Measurements from ENCODE around the gene PAPSS1. TPM values are rescaled to one million over a fixed set of nuclear protein-coding genes. Genes with fewer than 3 reads are reported as not detected.

The PAPSS1 gene
- total and polyA plus RNA-seq, 2 of the 8 experiments (the other 6 are each of a cell fraction or from before 2014, with no cell fraction given) = 79.2 to 98.5 TPM

DNA sequence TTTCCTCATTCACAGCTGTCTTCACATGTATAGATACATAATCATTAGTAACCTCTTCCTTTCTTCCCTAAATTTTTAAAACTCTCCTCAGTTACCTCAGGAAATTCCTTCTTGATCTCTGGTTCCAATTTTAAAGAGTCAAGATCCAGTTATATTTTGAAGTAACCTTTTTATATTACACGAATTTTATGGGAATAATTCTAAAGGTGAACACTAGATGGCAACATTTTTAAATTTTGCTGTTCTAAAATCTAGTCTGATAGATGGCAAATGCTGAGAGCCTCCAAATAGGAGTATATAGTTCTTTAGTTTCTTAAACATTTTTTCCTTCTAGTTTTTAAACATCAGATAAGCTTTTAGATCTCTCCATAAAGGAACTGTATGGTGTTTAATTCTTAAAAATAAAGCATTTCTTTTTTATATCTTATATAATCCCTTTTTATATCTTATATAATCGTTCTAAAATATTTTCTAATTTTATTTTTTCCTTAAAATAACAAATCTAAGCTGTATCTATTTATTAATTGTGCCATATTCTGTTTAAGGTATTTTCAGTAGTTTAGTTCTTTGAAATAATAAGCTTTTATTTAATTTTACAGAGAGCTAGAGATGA lies 37.9 kb upstream of the PAPSS1 start:
- H3K4me2 ChIP-seq (ENCODE audit: insufficient read depth in 1 of 2, low read depth in 2 of 2, low read length in 2 of 2) = no peak overlapping the region
- no peak overlapping the region for H2AFZ ChIP-seq (ENCODE audit: low read length)
- TF ChIP-seq TAF1 (IDR thresholded peaks at IDR 0.05; ENCODE audit: low read depth, low read length) = no peak
- TF ChIP-seq RAD21 (IDR thresholded peaks at IDR 0.05 in 1 of 2, conservative IDR thresholded peaks at IDR 0.05 in 1 of 2; ENCODE audit: low read depth in 2 of 2, low read length in 2 of 2) = peak in 1 of 2 experiments; percentile 28; a peak in 3 of 4 replicates
- no peak for TF ChIP-seq YY1 (IDR thresholded peaks at IDR 0.05; ENCODE audit: low read depth, low read length)
- no peak overlapping the region for H3K56ac ChIP-seq (replicated peaks; ENCODE audit: insufficient read length, low read depth, low read length)
- H3K27me3 ChIP-seq (replicated peaks in 1 of 4; ENCODE audit: control insufficient read depth in 3 of 4, extremely low read depth in 1 of 4, insufficient read depth in 3 of 4, low read length in 3 of 4) = no peaks in the 10 kb centered on the region
- no peak overlapping the region for H3K4ac ChIP-seq (replicated peaks; ENCODE audit: insufficient read length, low read depth, low read length)
- H2BK20ac ChIP-seq (ENCODE audit: low read length) = no peak overlapping the region
- peaks cover 0 to 2% (median 0%) of the 10 kb centered on the region in 4 experiments; a peak in 1 of 8 replicates for H3K36me3 ChIP-seq (ENCODE audit: control insufficient read depth in 2 of 4, insufficient read depth in 4 of 4, low read length in 3 of 4)
- H3K9me3 ChIP-seq (ENCODE audit: insufficient read depth in 2 of 2, low read depth in 1 of 2, low read length in 1 of 2) = peaks cover 6 to 7% of the 10 kb centered on the region in 2 experiments; a peak in 2 of 4 replicates
- H3K23ac ChIP-seq (ENCODE audit: insufficient read length) = no peak overlapping the region
- WGBS, 2 experiments (ENCODE audit: extremely low coverage in 1 of 2, insufficient coverage in 1 of 2, insufficient read length in 1 of 2, insufficient replicate concordance in 2 of 2, low coverage in 1 of 2, low lambda C conversion rate in 2 of 2, missing lambda C conversion rate in 1 of 2) = 66% methylated on average over 2 of the region's 2 CpGs; no CpG with 5 or more reads in 1 of the 2 experiments
- H2BK5ac ChIP-seq (ENCODE audit: low read depth, low read length) = no peak overlapping the region
- no peak overlapping the region for H4K8ac ChIP-seq (ENCODE audit: extremely low read depth, insufficient read depth, low read length)
- FAIRE-seq (no peak), DNase-seq (ENCODE audit: low read depth in 1 of 2, low spot score in 2 of 2) (no peak)
- POLR2A ChIA-PET (ENCODE audit: partially characterized antibody) = no interaction called here
- no peaks in the 10 kb centered on the region for H3K23me2 ChIP-seq (ENCODE audit: low read depth, low read length)
- H3K9ac ChIP-seq (replicated peaks in 1 of 4; ENCODE audit: extremely low read depth in 1 of 4, low read depth in 3 of 4, low read length in 3 of 4) = no peak overlapping the region
- H3K79me2 ChIP-seq (ENCODE audit: control insufficient read depth in 1 of 2, insufficient read depth in 2 of 2, low read length in 2 of 2) = no peaks in the 10 kb centered on the region
- no peak overlapping the region for H2BK120ac ChIP-seq (replicated peaks; ENCODE audit: low read depth, low read length)
- H3K4me3 ChIP-seq (ENCODE audit: extremely low read depth in 1 of 4, insufficient read depth in 2 of 4, low read depth in 3 of 4, low read length in 4 of 4) = no peak overlapping the region
- CTCF ChIA-PET (ENCODE audit: partially characterized antibody) = interaction anchor here (0.6 to 3.9 kb wide), 27 partner anchors 9 to 757 kb away, joined by 3 to 38 read pairs (median 4); no protein-coding TSS in a partner anchor
- H4K91ac ChIP-seq (replicated peaks; ENCODE audit: insufficient read length, low read length) = no peak overlapping the region
- no peak overlapping the region for H3K27ac ChIP-seq (ENCODE audit: low read depth, low read length)
- H4K20me1 ChIP-seq (replicated peaks in 1 of 2; ENCODE audit: control insufficient read depth in 1 of 2, insufficient read depth in 2 of 2, low read length in 2 of 2) = no peaks in the 10 kb centered on the region
- no peak overlapping the region for H2BK12ac ChIP-seq (ENCODE audit: low read depth, low read length)
- H4K5ac ChIP-seq (ENCODE audit: insufficient read length, low read depth, low read length) = no peak overlapping the region
- no peak overlapping the region for H3K14ac ChIP-seq (ENCODE audit: insufficient read length)
- H2AK5ac ChIP-seq (ENCODE audit: low read depth, low read length) = no peak overlapping the region
- no peaks in the 10 kb centered on the region; a peak in 1 of 7 replicates for H3K4me1 ChIP-seq (replicated peaks in 1 of 4; ENCODE audit: control insufficient read depth in 3 of 4, insufficient read depth in 4 of 4, low read length in 3 of 4)
- H3K79me1 ChIP-seq (ENCODE audit: low read depth, low read length) = no peaks in the 10 kb centered on the region
- H2BK15ac ChIP-seq (ENCODE audit: low read length) = no peak overlapping the region
- H3K18ac ChIP-seq (ENCODE audit: extremely low read depth, low read length) = no peak overlapping the region

All from H1 (cell line).